ENCODE measurements around the gene ATAD2B.
"Not testable (repeated sequence)": the region's sequence is repeated elsewhere in the genome, so short reads cannot be mapped to it uniquely, and the experiment has no call there.

The ATAD2B gene

DNA sequence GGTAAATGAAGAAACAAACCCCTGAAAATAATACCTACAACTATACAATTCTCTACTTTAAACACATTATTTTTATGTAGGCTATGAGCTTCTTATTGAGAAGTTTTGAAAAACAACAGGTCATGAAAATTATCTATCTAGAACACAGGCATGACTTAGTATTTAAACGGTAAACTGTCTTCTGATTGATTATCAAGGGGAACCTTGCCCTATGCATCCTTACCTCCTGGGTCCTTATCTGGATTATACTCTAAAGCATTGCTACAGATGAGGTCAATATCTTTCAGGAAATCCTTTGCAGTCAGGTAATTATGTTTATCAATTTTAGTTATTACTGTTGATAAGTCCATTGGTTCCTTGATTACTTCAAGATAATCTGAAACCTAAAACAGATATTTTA is 144.3 kb downstream of the ATAD2B start:
- DNase-seq: no peak

DNA sequence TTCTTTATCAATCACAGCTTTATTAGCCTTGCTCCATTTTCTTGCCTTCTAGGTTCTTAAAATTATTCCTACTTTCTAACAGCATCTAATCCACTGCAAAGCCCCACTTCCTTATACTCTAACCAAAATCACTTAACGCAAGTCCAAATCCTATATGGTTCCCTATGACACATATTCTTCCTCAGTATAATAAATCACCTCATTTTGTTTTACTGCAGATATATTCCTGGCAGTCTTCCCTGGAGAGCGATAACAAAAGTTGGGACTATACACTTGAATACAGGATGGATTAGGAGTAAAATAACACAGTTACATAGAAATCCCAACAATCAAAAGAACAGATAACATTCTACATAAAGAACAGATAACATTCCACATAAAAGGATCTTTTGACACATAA is 144.8 kb downstream of the ATAD2B start:
- DNase-seq: no peak

DNA sequence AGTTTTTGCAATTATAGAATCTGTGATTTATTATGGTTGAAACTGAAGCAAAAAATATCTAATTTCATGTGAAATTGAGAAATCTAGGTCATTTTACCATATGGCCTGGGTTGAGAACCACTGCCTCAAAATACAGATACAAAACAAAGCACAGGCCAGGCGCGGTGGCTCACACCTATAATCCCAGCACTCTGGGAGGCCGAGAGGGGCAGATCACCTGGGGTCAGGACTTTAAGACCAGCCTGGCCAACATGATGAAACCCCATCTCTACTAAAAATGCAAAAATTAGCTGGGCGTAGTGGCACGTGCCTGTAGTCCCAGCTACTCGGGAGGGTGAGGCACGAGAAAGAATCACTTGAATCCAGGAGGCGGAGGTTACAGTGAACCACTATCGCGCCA is 146.5 kb downstream of the ATAD2B start:
- not testable (repeated sequence) for DNase-seq

GRCh38 chr2:23777826-23778225 is 149.1 kb downstream of the ATAD2B start:
- DNase-seq: no peak

DNA sequence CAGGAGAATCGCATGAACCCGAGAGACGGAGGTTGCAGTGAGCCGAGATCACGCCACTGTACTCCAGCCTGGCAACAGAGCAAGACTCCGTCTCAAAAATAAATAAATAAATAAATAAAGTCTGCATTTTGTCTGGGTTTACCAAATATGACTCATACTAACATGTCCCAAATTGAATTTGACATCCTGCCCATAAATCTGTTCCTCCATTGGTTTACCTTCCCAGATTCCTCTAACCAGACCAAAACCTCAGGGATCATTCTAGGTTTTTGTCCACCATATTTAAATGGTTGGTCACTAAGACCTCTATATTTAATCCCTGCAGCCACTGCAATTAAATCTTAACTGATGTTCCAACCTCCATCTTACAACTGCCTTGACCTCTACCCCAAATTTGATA is 150.9 kb downstream of the ATAD2B start:
- DNase-seq: no peak

GRCh38 chr2:23772684-23773083 is 154.2 kb downstream of the ATAD2B start:
- DNase-seq: no peak

DNA sequence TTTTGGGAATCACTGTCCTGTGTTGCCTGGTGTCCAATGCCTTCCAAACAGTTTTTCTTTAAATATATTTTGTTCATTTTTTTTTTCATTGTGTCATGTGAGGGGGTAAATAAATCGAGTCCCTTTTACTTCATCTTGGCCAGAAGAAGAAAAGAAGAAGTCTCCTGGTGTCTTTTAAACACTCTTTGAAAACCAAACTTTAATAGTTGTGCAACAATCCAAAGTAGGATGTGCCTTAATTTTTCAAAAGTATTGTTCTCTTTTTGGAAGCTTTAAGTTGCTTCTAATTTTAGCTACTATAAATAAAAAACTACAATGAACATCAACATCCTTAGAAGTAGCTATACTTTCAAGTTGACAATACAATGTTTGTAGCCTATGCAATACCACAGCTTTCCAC is 154.9 kb downstream of the ATAD2B start:
- DNase-seq: no peak

- no peak for DNase-seq
These were observed 157.6 kb downstream of the ATAD2B start for GRCh38 chr2:23769364-23769763.

GRCh38 chr2:23767876-23768621 is 158.9 kb downstream of the ATAD2B start:
- no peak for DNase-seq

DNA sequence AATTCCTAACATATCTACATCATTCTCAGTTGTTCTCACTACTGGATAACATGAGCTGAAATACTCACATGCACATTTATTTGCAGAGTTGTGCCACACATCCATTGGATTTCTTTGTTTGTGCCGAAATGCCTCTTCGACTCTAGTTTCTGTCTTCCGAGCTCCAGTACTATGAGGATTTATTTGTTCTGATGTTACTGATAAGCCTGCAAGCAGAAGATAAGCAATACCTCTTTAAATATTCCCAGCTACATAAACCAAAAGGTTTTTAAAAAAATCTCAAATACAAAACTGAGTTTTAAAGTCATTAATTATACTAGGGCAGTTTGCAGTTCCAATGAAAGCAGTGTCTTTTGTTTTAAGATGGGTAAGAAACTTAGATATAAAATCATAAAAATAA is 164.8 kb downstream of the ATAD2B start:
- no peak for DNase-seq

GRCh38 chr2:23761638-23762037 is 165.3 kb downstream of the ATAD2B start:
- no peak for DNase-seq

DNA sequence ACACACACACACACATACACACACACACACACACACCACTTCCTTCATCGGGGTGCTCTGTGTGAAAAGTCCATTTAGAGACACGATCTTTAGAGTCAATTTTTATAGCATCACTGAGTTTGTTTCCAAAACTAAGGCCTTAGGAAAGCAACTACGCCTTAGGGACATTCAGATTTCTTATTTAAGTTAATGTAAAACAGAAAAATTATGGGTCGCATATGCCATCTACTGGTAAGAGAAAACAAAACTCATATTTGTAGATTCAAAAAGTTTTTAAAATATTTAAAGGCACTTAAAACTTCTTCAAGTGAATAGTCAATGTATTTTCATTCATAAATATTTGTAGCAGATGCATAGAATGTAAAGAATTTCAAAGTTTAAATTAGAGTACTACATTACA is 166.2 kb downstream of the ATAD2B start:
- no peak for DNase-seq

- no peak for DNase-seq
These were observed 169.1 kb downstream of the ATAD2B start for GRCh38 chr2:23757686-23758433.

- no peak for DNase-seq
These were observed 170.2 kb downstream of the ATAD2B start for GRCh38 chr2:23756593-23757292.

- no peak for DNase-seq
These were observed 172.0 kb downstream of the ATAD2B start for GRCh38 chr2:23754970-23755369.

DNA sequence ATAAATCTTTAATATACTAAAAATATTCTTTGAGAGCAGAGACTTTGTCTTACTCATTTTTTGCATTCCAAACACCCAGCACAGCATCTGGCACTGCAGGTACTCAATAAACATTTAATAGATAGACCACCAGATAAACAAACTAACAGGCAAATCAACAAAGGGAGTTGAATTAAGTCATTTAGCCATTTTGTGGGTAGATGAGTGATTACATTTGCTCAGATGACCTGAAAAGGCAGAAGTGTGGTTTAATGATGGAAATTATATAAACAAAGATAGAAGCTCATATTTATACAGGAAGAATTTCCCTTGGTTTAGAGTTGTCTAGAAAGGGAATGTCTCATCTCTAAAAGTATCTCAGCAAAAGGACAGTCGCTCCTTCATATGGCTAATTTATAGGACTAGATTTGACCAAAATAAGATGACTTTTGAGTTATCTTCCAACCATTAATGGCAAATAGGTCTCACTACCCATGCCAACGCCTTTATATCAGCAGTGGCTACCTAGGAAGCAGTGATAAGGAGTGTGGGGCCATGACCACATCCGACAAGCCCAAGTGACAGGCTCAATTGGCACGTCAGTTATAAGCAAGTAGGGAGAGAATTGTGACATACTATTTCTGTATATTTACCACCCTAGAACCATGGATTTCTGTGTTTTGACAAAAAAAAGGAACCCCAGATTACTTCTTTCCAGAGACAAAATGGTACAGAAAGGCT is 173.5 kb downstream of the ATAD2B start:
- DNase-seq: no peak

GRCh38 chr2:23751747-23752265 is 175.1 kb downstream of the ATAD2B start:
- no peak for DNase-seq

GRCh38 chr2:23746141-23746863 is 180.6 kb downstream of the ATAD2B start:
- no peak for DNase-seq

DNA sequence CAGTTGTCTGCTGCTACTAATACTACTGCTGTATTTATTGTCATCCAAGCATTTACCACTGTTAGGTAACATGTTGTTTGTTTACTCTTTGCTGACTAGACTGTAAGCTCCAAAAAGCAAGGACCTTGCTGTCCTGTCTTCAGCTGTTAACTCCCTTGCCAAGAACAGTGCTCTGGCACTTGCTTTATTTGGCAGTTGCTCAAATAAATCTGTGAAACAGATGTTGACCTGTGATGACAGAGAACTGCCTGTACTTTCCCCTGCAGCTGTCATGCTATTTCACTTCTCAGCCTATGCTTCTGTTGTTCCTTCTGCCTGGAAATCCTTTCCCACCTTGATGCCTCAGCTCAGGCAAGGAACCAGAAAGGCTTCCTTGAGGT is 181.2 kb downstream of the ATAD2B start:
- DNase-seq: no peak

- no peak for DNase-seq
These were observed 181.7 kb downstream of the ATAD2B start for GRCh38 chr2:23745068-23745725.

DNA sequence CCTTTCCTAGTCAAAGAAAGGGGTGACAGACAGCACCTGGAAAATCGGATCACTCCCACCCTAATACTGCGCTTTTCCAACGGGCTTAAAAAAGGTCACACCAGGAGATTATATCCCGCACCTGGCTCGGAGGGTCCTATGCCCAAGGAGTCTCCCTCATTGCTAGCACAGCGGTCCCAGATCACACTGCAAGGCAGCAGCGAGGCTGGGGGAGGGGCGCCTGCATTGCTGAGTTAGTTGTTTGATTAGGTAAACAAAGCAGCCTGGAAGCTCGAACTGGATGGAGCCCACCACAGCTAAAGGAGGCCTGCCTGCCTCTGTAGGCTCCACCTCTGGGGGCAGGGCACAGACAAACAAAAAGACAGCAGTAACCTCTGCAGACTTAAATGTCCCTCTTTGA is 190.1 kb downstream of the ATAD2B start:
- DNase-seq: not testable (repeated sequence)

DNA sequence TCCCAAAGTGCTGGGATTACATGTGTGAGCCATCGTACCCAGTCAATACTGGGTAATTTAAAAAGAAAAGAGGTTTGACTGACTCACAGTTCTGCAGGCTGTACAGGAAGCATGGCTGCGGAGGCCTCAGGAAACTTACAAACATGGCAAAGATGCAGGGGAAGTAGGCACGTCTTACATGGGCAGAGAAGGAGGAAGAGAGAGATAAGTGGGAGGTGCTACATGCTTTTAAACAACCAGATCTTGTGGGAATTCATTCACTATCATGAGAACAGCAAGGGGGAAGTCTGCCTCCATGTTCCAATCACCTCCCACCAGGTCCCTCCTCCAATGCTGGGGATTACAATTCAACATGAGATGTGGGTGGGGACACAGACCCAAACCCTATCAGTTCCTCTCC is 192.5 kb downstream of the ATAD2B start:
- DNase-seq: no peak

All from activated effector memory CD4-positive, alpha-beta T cell treated with Interleukin-2 at 50 U/mL for 16 hours (primary cell).